ENCODE measurements around the gene TSHZ1.

The TSHZ1 gene

GRCh38 chr18:75208155-75208835 lies 2.3 kb upstream of the TSHZ1 start:
- peak overlapping the region; percentile 93 for H3K27ac Mint-ChIP-seq
- ATAC-seq (replicated peaks) (peak; percentile 3 to 11), DNase-seq (peak; percentile 49)
- peaks cover 5 to 19% of the 10 kb centered on the region in 2 donors for H3K36me3 Mint-ChIP-seq
- H3K4me1 Mint-ChIP-seq, result peaks cover 28 to 53% of the 10 kb centered on the region in 2 donors
- peaks cover 25 to 35% of the 10 kb centered on the region in 2 donors for H3K27me3 Mint-ChIP-seq
- H3K9me3 Mint-ChIP-seq, result no peaks in the 10 kb centered on the region
- peak overlapping the region; percentile 92 to 99 for H3K4me3 Mint-ChIP-seq

- ATAC-seq (replicated peaks), result peak; percentile 22 to 26
- Mint-ChIP-seq H3K27ac (no peak overlapping the region), H3K4me1 (peaks cover 28 to 53% of the 10 kb centered on the region in 2 donors), H3K9me3 (no peaks in the 10 kb centered on the region), H3K36me3 (peaks cover 5 to 19% of the 10 kb centered on the region in 2 donors), H3K27me3 (peaks cover 25 to 35% of the 10 kb centered on the region in 2 donors), H3K4me3 (peak overlapping the region; percentile 92 to 99)
- DNase-seq, result no peak
Measured at GRCh38 chr18:75208836-75209128, 1.8 kb upstream of the TSHZ1 start.

- H3K36me3 Mint-ChIP-seq, result peaks cover 5 to 19% of the 10 kb centered on the region in 2 donors
- peaks cover 28 to 53% of the 10 kb centered on the region in 2 donors for H3K4me1 Mint-ChIP-seq
- peak within 1 kb of the TSS; percentile 94 to 99 for H3K4me3 Mint-ChIP-seq
- DNase-seq (peak; percentile 72), ATAC-seq (replicated peaks) (peak; percentile 58 to 66)
- peaks cover 25 to 35% of the 10 kb centered on the region in 2 donors for H3K27me3 Mint-ChIP-seq
- H3K9me3 Mint-ChIP-seq, result no peaks in the 10 kb centered on the region
- H3K27ac Mint-ChIP-seq, result peak within 1 kb of the TSS; percentile 97
Measured at GRCh38 chr18:75209129-75209950, 1.3 kb upstream of the TSHZ1 start, which contains the start of gene PTGR3. Gene PTGR3 (minus strand): TSS chr18:75209139. CDS start chr18:75209058, 81 bp downstream.

GRCh38 chr18:75209951-75210258 lies 692 bp upstream of the TSHZ1 start:
- peaks cover 24 to 33% of the 10 kb centered on the region in 2 donors for H3K27me3 Mint-ChIP-seq
- peak overlapping the region; percentile 94 to 99 for H3K4me3 Mint-ChIP-seq
- peaks cover 27 to 50% of the 10 kb centered on the region in 2 donors for H3K4me1 Mint-ChIP-seq
- H3K27ac Mint-ChIP-seq, result peak overlapping the region; percentile 93
- ATAC-seq (replicated peaks) (no peak), DNase-seq (no peak)
- no peaks in the 10 kb centered on the region for H3K9me3 Mint-ChIP-seq
- peaks cover 5 to 19% of the 10 kb centered on the region in 2 donors for H3K36me3 Mint-ChIP-seq

- H3K36me3 Mint-ChIP-seq, result peaks cover 5 to 12% of the 10 kb centered on the region in 2 donors
- peaks cover 24 to 46% of the 10 kb centered on the region in 2 donors for H3K4me1 Mint-ChIP-seq
- ATAC-seq (replicated peaks) (no peak), DNase-seq (no peak)
- peak overlapping the region; percentile 94 to 99 for H3K4me3 Mint-ChIP-seq
- peaks cover 12 to 21% of the 10 kb centered on the region in 2 donors for H3K27me3 Mint-ChIP-seq
- H3K27ac Mint-ChIP-seq, result peak overlapping the region; percentile 95
- no peaks in the 10 kb centered on the region for H3K9me3 Mint-ChIP-seq
Measured at GRCh38 chr18:75211002-75211621, 515 bp downstream of the TSHZ1 start.

DNA sequence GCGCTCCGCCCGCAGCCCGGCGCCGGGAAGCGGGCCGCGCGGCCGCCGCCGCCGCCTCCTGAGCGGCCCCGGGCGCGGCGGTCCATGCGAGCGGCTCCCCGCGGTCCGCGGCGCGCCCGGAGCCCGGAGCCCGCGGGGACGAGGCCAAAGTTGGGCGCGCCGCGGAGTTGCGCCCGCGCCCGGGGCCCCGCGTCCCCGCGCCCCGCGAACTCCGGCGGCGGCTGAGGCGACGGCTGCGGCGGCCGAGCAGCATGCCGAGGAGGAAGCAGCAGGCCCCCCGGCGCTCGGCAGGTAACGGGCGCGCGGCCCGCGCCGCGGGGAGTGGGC lies 992 bp downstream of the TSHZ1 start:
- Mint-ChIP-seq H3K4me1 (peaks cover 29 to 49% of the 10 kb centered on the region in 2 donors), H3K27me3 (peaks cover 9 to 16% of the 10 kb centered on the region in 2 donors), H3K9me3 (no peaks in the 10 kb centered on the region), H3K36me3 (peaks cover 5 to 11% of the 10 kb centered on the region in 2 donors), H3K27ac (no peak overlapping the region), H3K4me3 (peak overlapping the region; percentile 41 to 69)
- DNase-seq, result no peak
- no peak for ATAC-seq (replicated peaks)

DNA sequence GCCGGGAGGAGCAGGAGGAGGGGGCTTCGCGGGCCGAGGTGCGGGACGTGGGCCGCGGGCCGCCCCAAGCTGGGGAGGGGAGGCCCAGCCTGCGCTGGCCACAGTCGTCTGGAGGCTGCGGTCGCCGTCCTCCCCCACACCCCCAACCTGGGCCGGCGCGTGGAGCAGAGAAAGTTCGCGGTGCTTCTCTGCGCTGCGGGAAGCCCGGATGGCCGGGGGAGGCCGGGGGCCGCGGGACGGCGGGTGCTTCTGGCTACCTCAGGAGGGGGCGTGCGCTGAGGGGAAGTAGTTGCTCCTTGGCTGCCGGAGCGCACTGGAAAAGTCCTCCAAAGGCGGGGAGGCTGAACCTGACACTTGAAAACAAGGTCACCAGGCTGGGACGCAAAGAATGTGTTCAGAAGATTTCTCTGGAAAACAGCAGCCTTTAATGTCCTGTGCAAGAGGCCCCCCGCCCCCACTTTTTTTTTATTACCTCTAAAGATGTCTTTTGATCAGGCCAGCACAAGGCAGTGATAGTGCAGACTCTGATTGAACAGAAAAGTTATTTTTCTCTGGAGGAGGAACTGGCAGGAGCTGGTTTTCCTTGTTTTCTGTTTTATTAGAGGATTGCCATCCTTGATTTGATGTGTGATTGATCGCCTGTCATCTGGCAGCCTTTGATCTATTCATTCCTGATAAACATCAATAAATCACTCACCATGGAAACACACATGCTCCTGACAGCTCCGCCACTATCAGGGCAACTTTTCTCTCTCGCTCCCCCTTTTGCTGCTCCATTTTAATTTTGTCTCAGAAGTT lies 1.6 kb downstream of the TSHZ1 start:
- peak; percentile 9 for DNase-seq
- Mint-ChIP-seq H3K9me3 (no peaks in the 10 kb centered on the region), H3K4me1 (peaks cover 31 to 45% of the 10 kb centered on the region in 2 donors), H3K4me3 (peak overlapping the region; percentile 72 to 74), H3K36me3 (peaks cover 5 to 9% of the 10 kb centered on the region in 2 donors), H3K27ac (peak overlapping the region; percentile 65), H3K27me3 (peaks cover 7 to 10% of the 10 kb centered on the region in 2 donors)
- no peak for ATAC-seq (replicated peaks)

DNA sequence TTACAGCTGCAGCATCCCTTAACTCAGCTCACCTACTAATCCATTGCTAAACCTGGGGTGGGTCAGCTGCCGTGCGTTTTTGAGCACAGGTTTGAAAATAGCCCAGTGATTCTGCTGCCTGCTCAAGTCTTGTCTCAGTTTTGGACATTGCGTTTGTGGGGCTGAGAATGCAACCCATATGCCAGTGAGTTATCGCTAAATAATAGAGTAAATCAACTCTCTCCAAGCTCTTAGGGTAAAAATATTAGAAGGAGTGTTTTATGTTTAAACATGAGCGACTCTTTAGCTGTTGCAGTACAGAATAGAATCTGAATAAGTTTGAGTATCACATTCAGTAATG lies 2.1 kb downstream of the TSHZ1 start:
- H3K36me3 Mint-ChIP-seq, result peaks cover 5 to 7% of the 10 kb centered on the region in 2 donors
- no peaks in the 10 kb centered on the region for H3K9me3 Mint-ChIP-seq
- peaks cover 2 to 5% of the 10 kb centered on the region in 2 donors for H3K27me3 Mint-ChIP-seq
- no peak overlapping the region for H3K27ac Mint-ChIP-seq
- DNase-seq (no peak), ATAC-seq (replicated peaks) (no peak)
- H3K4me1 Mint-ChIP-seq, result peaks cover 26 to 40% of the 10 kb centered on the region in 2 donors
- H3K4me3 Mint-ChIP-seq, result peak overlapping the region; percentile 72 to 74

GRCh38 chr18:75213611-75214331 lies 3.2 kb downstream of the TSHZ1 start:
- peaks cover 21 to 34% of the 10 kb centered on the region in 2 donors for H3K4me1 Mint-ChIP-seq
- H3K27me3 Mint-ChIP-seq, result no peaks in the 10 kb centered on the region
- H3K4me3 Mint-ChIP-seq, result no peak overlapping the region
- ATAC-seq (replicated peaks), result no peak
- DNase-seq, result no peak
- no peak overlapping the region for H3K27ac Mint-ChIP-seq
- no peaks in the 10 kb centered on the region for H3K9me3 Mint-ChIP-seq
- peaks cover 5% of the 10 kb centered on the region in 2 donors for H3K36me3 Mint-ChIP-seq

DNA sequence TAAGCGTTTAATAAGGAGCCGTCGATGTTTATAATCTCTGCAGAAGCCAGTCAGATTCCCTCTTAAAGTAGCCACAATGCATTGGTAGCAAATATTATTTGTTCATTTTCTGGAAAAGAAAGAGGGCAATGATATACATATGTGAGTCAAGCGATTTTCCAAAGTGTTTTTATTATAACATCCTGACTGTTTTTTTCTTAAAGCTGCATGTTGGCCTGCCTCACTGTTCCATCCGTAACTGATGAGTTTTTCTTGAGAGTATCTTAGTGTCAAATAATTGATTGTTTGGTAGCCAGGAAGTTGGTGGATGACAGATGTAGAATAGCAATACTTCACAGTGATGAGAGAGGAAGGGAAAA lies 3.7 kb downstream of the TSHZ1 start:
- Mint-ChIP-seq H3K27ac (no peak overlapping the region), H3K27me3 (no peaks in the 10 kb centered on the region), H3K36me3 (peaks cover 5% of the 10 kb centered on the region in 2 donors), H3K4me3 (no peak overlapping the region), H3K9me3 (no peaks in the 10 kb centered on the region), H3K4me1 (peaks cover 21 to 34% of the 10 kb centered on the region in 2 donors)
- DNase-seq, result no peak
- ATAC-seq (replicated peaks), result no peak

DNA sequence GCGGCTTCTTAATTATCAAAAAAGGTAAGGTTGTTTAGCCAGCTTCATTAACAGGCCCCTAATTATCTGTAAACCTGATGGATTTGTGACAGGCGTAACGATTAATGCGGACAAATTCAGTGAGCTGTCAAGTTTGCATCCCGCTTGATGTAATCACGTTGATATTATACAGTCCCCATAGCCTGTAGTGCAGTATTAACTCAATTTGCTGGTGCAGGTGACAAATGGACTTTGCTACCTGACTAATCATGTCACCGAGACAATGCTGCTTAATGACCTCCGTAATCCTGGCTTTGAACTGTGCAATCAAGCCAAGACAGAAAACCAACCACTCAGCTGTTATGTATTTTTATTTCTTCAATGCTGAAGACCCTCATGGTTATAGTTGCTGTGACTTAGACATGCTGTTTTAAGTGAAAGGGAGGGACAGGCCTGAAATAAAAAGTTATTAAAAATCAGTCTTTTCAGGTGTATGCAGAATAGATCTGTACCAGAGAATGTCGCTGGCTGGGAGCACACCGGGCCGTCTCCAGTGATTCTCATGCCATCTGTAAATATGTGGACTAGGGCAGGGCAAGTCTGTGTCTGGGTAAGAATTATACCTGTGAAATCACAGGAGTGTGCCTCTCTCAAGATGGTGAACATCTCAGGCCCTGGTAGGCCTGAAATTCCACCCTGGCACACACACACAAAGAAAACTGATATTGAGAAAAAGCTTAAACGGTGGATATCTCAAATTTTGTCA lies 4.3 kb downstream of the TSHZ1 start:
- no peaks in the 10 kb centered on the region for H3K9me3 Mint-ChIP-seq
- peaks cover 18 to 34% of the 10 kb centered on the region in 2 donors for H3K4me1 Mint-ChIP-seq
- H3K27me3 Mint-ChIP-seq, result no peaks in the 10 kb centered on the region
- H3K27ac Mint-ChIP-seq, result no peak overlapping the region
- DNase-seq (no peak), ATAC-seq (replicated peaks) (no peak)
- peaks cover 5% of the 10 kb centered on the region in 2 donors for H3K36me3 Mint-ChIP-seq
- H3K4me3 Mint-ChIP-seq, result no peak overlapping the region

- Mint-ChIP-seq H3K27me3 (no peaks in the 10 kb centered on the region), H3K4me1 (peaks cover 15 to 28% of the 10 kb centered on the region in 2 donors), H3K36me3 (peaks cover 4 to 5% of the 10 kb centered on the region in 2 donors), H3K27ac (no peak overlapping the region), H3K9me3 (no peaks in the 10 kb centered on the region), H3K4me3 (no peak overlapping the region)
- ATAC-seq (replicated peaks) (no peak), DNase-seq (no peak)
Measured at GRCh38 chr18:75215663-75216062, 5.1 kb downstream of the TSHZ1 start.
